Calu3 (cell line): ENCODE measurements around the gene KCNMB3. TPM values are rescaled to one million over a fixed set of nuclear protein-coding genes. Genes with fewer than 3 reads are reported as not detected.

ENCODE experiments used
- BruUV-seq: library from RNA; stranded (reverse); fragments of 400-500 nt; replicated peaks from 2 replicates; lab custom pipeline; 2021; lab: Mats Ljungman, UMichigan
- CTCF ChIA-PET: fragments of 300-600 bp; sonication (Branson Sonifier 250); formaldehyde crosslinking; loops from one replicate; lab custom pipeline; 2022; ENCODE audit warnings: antibody characterized with exemption; lab: Charles Lee
- DNase-seq: peaks from one replicate; pipeline ENCODE4 v3.0.0; 2022
- H3K27ac Mint-ChIP-seq: one replicate; pipeline ENCODE4 v1.8.0; 2022; ENCODE audit warnings: mixed read lengths; ENCODE audit not compliant: unreplicated experiment
- H3K27me3 Mint-ChIP-seq: one replicate; pipeline ENCODE4 v1.8.0; 2022; ENCODE audit warnings: mixed read lengths; ENCODE audit not compliant: unreplicated experiment
- H3K36me3 Mint-ChIP-seq: one replicate; pipeline ENCODE4 v1.8.0; 2022; ENCODE audit warnings: mild to moderate bottlenecking, moderate library complexity, mixed read lengths; ENCODE audit not compliant: insufficient read depth, unreplicated experiment
- H3K4me1 Mint-ChIP-seq: one replicate; pipeline ENCODE4 v1.8.0; 2022; ENCODE audit warnings: mild to moderate bottlenecking, low read depth, mixed read lengths; ENCODE audit not compliant: unreplicated experiment
- H3K4me3 Mint-ChIP-seq: one replicate; pipeline ENCODE4 v1.8.0; 2022; ENCODE audit warnings: mild to moderate bottlenecking, low read depth, moderate library complexity, mixed read lengths; ENCODE audit not compliant: unreplicated experiment
- H3K9me3 Mint-ChIP-seq: one replicate; pipeline ENCODE4 v1.8.0; 2022; ENCODE audit warnings: low read depth, mixed read lengths; ENCODE audit not compliant: unreplicated experiment
- intact Hi-C: fragments of 100-400 bp; cut with micrococcal nuclease; formaldehyde crosslinking; loops from one replicate; pipeline ENCODE4 v1.10.0; 2022; ENCODE audit not compliant: unreplicated experiment
- total RNA-seq: library from RNA; stranded (reverse); gene quantifications from 2 replicates; pipeline ENCODE4 v1.2.3, GENCODE V29; 2022
- TF ChIP-seq, protein P1 (sequence below): fragments of 200-600 bp; IDR thresholded peaks from one replicate; pipeline ENCODE4 v1.8.0; 2022; ENCODE audit warnings: antibody characterized with exemption; ENCODE audit not compliant: unreplicated experiment

The KCNMB3 gene
- total RNA-seq, 1 experiment from 2014 or later, result 4.6 TPM

DNA sequence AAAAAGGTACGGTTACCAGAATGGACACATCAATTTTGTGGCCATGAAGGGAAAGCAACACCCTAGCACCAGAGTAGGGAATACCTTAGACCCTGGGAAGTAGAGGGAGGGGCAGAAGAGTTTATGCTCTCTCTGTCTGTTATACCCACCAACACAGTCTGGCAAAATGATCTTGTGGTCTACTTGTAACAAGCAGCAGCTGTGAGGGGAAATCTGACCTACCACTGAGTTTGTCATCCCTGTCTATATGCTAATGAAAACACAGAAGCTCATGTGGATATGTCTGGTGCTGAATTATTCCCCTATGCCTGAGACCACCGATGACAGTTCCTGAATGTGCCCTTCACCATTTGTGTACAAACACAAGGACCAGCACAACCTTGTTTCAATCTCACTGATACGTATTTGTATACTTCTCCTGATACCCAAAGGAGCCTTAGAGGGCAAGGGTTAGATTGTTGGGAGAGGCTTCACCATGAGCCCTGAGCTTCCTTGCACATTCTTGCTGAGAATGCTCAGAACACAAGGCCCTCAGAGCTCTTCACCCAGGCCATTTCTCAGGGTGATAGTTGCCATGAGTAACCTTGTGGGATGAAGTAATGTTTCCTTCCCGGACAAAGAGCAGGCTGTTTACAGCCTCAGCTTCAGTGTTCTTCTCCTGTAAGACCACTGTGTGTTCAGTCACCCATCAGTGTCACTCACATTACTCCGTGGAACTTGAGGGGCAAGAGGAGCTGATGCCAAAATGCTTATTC is 47.2 kb upstream of the KCNMB3 start:
- CTCF ChIA-PET, result no interaction called here
- H3K27me3 Mint-ChIP-seq, result no peaks in the 10 kb centered on the region
- intact Hi-C loops, result no loop called here
- no peaks in the 10 kb centered on the region for H3K4me1 Mint-ChIP-seq
- no peak overlapping the region for H3K4me3 Mint-ChIP-seq
- TF ChIP-seq, protein P1, sequence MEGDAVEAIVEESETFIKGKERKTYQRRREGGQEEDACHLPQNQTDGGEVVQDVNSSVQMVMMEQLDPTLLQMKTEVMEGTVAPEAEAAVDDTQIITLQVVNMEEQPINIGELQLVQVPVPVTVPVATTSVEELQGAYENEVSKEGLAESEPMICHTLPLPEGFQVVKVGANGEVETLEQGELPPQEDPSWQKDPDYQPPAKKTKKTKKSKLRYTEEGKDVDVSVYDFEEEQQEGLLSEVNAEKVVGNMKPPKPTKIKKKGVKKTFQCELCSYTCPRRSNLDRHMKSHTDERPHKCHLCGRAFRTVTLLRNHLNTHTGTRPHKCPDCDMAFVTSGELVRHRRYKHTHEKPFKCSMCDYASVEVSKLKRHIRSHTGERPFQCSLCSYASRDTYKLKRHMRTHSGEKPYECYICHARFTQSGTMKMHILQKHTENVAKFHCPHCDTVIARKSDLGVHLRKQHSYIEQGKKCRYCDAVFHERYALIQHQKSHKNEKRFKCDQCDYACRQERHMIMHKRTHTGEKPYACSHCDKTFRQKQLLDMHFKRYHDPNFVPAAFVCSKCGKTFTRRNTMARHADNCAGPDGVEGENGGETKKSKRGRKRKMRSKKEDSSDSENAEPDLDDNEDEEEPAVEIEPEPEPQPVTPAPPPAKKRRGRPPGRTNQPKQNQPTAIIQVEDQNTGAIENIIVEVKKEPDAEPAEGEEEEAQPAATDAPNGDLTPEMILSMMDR, result no peak
- no peak for DNase-seq
- H3K27ac Mint-ChIP-seq, result no peak overlapping the region
- BruUV-seq, result no TSS peak
- H3K36me3 Mint-ChIP-seq, result no peaks in the 10 kb centered on the region
- H3K9me3 Mint-ChIP-seq, result peaks cover 2% of the 10 kb centered on the region

DNA sequence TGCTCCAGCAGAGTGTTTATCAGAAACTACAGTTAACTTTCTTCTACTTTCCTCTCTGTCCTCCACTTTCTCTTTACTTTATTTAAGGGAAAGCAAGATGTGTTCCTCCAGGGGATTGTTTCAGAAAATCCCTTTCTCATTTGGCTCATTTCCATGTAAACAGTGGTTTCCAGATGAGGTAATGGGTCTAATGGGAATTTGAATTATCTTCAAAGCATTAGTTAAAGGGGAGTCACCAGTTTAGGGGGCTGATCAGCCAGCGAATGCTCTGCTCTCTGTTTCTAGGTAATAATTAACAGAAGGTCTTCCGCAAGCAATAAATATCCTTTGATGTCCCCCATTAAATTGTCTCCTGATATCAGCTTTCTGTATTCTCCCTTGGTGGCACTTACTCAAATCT is 41.5 kb upstream of the KCNMB3 start:
- no peak overlapping the region for H3K27ac Mint-ChIP-seq
- H3K4me1 Mint-ChIP-seq, result no peaks in the 10 kb centered on the region
- CTCF ChIA-PET, result interaction anchor here (0.6 to 0.9 kb wide), 2 partner anchors 96 to 185 kb away, joined by 3 read pairs; no protein-coding TSS in a partner anchor
- no peak for DNase-seq
- TF ChIP-seq, protein P1, result no peak
- no peak overlapping the region for H3K4me3 Mint-ChIP-seq
- no TSS peak for BruUV-seq
- H3K9me3 Mint-ChIP-seq, result peaks cover 2% of the 10 kb centered on the region
- intact Hi-C loops, result no loop called here
- H3K36me3 Mint-ChIP-seq, result no peaks in the 10 kb centered on the region
- no peaks in the 10 kb centered on the region for H3K27me3 Mint-ChIP-seq

DNA sequence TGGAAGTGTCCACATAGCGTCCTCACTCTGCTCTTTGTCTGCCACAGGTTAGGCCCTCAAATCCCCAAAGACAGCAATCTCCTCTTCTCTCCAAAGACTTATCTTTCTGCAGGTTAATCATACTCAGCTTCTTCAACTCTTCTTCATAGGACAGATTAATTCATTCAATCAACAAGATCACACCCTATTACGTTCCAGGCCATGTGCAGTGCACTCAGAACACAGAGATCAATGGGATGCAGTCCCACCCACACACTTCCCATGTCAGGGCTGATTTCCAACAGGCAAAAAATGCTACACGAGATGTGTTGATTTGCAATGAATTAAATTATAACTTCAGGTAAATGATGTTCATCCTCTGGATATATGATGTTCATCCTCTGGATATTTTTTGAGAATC is 38.4 kb upstream of the KCNMB3 start:
- no peak for DNase-seq
- Mint-ChIP-seq H3K36me3 (no peaks in the 10 kb centered on the region), H3K27me3 (no peaks in the 10 kb centered on the region), H3K9me3 (no peaks in the 10 kb centered on the region), H3K4me1 (no peaks in the 10 kb centered on the region), H3K4me3 (no peak overlapping the region), H3K27ac (no peak overlapping the region)
- TF ChIP-seq, protein P1, result no peak
- intact Hi-C loops, result no loop called here
- BruUV-seq, result no TSS peak
- CTCF ChIA-PET, result interaction anchor here (1.0 kb wide), 1 partner anchor 190 kb away, joined by 3 read pairs; no protein-coding TSS in a partner anchor

DNA sequence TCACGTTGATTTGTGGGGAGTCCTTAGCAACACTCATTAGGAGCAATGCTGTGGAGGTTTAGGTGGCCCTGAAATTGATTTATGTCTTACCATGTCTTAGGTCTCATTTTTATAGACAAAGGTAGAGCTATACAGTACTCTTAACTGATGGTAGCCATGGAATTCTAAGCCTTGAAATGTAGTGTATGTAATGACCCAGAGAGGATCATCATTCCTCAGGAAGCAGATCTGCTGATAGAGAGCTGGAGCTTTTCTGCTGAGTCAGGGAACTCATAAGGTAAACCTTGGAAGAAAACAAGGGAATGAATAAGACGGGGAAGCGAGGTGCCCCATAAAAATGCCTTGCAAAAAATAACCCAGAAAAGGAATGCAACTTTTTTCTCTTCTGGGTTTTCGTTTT is 37.9 kb upstream of the KCNMB3 start:
- CTCF ChIA-PET, result interaction anchor here (1.0 kb wide), 1 partner anchor 190 kb away, joined by 3 read pairs; no protein-coding TSS in a partner anchor
- Mint-ChIP-seq H3K27me3 (no peaks in the 10 kb centered on the region), H3K4me3 (no peak overlapping the region), H3K36me3 (no peaks in the 10 kb centered on the region), H3K4me1 (no peaks in the 10 kb centered on the region), H3K27ac (no peak overlapping the region), H3K9me3 (no peaks in the 10 kb centered on the region)
- TF ChIP-seq, protein P1, result no peak
- intact Hi-C loops, result no loop called here
- no TSS peak for BruUV-seq
- no peak for DNase-seq
